Fibroblast of upper back skin (primary cell): ENCODE results near the gene DGKG.

Source experiments
- DNase-seq: peaks from one replicate; pipeline ENCODE4 v3.0.0-alpha.2; 2013

The DGKG gene

GRCh38 chr3:186316666-186317260 is 45.3 kb downstream of the DGKG start:
- DNase-seq = no peak

DNA sequence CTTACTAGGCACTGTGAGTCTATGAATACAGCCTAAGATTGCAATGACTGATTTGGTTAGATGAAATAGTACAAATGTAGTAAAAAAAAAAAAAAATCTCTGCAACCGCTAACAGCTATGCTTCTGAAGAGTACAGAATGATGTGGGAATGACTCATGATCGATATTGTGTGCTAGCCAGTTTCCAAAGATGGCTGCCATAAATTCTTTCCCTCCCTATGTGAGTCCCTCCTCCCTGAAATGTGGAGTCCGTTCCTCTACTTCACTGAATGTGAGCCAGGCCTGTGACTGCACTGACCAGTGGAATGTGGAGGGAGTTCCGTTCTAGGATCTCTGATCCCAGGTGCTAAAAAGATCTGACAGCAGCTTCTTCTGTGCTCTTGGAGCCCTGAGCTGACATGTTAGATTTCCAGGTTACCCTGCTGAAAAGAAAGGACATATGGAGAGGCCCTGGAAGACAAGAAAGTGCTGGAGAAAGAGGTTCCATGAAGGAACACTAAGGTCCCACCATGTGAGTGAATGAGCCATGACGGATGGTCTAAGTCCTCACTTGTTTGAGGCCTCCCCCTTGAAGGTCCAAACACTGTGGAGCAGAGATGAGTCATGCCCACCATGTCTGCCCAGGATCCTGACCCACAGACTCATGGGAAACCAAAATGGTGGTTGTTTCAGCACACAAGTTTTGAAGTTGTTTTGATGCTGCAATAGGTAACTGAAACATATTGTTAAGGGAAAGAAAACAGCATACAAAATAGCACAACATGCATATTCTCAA is 46.3 kb downstream of the DGKG start:
- peak; percentile 74 for DNase-seq

DNA sequence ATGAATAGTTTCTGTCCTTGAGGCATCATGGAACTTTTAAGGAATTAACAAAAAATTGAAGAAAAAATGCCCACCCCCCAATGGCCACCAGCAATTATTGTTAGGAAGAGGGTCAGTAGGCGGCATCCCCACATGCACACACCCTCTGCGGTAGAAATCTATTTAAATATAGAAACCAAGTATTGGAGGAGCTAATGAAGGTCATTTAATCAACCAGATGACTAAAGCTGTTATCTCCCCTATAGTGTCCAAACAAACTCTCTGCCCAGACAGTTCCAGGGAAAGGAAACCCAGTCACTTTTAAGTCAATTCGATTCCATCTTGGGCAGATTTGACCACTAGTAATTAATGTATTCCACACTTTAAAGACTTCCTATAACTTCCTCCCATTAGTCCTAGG is 47.1 kb downstream of the DGKG start:
- no peak for DNase-seq

- DNase-seq = no peak
Observed at GRCh38 chr3:186311441-186311840, 50.6 kb downstream of the DGKG start.

- no peak for DNase-seq
Observed at GRCh38 chr3:186308549-186308948, 53.5 kb downstream of the DGKG start.

GRCh38 chr3:186307594-186308221 is 54.3 kb downstream of the DGKG start:
- peak; percentile 61 for DNase-seq

- no peak for DNase-seq
Observed at GRCh38 chr3:186305286-186305685, 56.7 kb downstream of the DGKG start.

DNA sequence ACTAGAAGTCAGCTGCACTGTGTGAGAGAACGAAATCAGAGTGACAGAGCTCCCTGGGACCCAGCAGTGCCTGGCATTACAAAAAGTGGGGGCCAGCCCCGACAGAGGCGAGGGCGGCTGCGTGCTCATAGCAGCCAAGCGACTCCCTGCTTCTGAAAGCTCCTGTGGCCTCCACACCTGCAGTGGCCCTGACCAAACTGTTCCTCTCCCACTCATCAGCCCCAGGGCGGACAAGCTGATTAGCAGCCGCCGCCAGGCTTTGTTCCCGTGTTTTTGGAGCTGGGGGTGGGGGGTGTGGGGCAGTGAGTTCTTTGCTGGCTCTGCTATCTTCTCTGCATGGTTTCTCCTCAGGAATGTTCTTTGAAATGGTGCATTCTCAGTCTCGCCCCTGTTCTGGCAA is 58.1 kb downstream of the DGKG start:
- no peak for DNase-seq

DNA sequence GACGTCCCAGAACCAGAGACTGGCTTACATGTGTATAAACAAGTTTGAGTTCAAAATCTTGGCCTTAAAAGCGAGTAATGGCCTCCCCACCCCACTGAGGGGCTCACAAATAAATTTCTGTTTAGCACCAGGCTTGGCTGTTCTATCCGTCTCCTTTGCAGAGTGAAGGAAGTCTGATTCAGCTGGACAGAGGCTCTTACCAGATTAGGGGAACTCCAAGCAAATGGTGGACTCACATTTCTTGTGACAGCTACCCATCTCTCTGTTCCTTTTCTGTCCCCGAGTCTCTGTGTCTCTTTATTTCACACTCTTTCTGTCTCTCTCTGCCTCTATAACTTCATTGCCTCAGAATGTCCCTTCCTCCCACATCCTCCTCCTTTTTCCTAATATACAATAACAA is 62.7 kb downstream of the DGKG start:
- no peak for DNase-seq

GRCh38 chr3:186298876-186299275 is 63.2 kb downstream of the DGKG start:
- no peak for DNase-seq

- peak; percentile 43 for DNase-seq
Observed at GRCh38 chr3:186290796-186291195, 71.2 kb downstream of the DGKG start.

DNA sequence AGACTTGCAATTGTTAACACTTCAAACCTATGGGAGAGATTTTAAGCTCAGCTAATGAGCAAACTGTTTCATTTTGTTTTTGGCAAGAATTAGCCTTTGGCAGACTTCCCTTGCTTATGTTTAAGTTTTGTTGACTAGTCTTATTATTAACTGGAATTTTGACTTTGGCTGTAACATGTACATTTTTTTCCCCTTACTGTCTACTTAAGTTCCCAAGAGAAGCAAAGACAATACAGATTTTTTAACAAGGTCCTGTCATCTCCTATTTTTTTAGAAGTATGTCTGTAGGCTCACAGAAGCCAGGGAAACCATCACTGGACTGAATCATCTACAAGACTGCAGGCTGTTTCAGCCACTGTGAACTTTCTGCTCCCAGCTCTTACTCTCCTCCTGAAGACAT is 74.3 kb downstream of the DGKG start:
- peak; percentile 94 for DNase-seq

DNA sequence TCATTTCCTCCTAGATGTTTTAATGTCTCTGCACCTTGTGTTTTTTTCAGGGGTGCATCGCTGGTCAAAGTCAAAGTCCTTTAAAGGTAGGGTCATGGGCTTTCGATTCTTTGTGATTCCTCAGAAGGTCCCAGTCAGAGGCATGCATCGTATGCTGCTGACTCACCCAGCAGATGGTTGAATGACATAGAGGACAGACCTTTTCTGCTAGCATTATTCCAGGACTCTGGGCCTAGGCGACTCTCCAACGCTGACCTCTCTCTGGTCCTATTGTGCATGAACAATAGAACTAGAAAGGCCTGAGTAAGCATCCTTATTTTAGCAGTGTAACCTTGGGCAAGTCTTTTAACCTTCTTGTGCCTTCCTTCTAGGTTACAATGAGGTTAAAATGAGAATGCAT is 75.9 kb downstream of the DGKG start:
- peak; percentile 52 for DNase-seq

GRCh38 chr3:186284661-186285060 is 77.4 kb downstream of the DGKG start:
- DNase-seq = no peak

DNA sequence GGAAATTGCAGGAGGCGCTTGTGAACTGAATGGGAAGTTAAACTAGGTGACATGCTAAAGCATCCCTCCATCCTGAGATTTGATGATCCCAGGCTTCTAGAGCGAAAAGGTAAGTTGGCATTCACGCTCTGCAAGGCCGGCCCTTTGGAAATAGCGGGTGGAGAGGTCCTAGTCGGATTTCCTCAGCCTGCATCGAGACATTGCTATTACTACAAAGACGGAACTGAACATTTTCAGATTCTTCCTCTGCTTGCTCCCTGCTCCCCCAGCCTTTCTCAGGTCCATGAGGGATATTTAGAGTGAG is 77.7 kb downstream of the DGKG start:
- DNase-seq = no peak

GRCh38 chr3:186283651-186284348 is 78.2 kb downstream of the DGKG start:
- peak; percentile 86 for DNase-seq

DNA sequence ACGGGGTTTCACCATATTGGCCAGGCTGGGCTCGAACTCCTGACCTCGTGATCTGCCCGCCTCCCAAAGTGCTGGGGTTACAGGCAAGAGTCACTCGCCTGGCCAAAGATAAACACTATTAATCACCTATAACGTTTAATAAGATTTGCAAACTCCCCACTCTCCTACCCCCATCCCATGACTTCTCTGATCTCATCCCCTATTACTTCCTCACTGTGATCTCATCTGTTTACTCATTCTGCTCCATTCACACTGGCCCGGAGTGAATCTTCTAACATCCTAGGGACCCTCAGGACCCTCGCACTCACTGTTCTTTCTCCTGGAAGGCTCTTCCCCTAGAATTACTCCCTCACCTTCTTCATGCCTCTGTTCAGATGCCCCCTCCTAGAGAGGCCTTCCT is 78.9 kb downstream of the DGKG start:
- DNase-seq = no peak

DNA sequence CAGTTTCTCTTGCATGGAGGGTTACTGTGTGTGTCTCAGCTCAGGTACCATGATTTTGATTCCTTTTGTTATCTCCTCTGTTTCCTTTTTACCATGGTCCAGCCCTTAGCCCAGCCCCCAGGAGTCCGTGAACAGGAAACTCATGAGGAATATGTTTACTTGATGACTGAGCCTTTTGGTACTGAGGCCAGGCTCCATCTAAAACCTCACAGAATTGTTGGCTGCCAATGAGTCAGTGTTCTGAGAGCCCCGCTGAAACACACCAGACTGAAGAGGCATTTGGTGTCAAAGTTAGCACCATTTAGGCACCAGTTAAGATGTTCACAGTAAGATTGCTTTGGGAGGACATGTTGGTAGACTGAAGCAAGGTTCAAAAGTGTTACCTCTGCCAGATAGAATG is 80.9 kb downstream of the DGKG start:
- peak; percentile 83 for DNase-seq

- DNase-seq = no peak
Observed at GRCh38 chr3:186280737-186281136, 81.3 kb downstream of the DGKG start.

DNA sequence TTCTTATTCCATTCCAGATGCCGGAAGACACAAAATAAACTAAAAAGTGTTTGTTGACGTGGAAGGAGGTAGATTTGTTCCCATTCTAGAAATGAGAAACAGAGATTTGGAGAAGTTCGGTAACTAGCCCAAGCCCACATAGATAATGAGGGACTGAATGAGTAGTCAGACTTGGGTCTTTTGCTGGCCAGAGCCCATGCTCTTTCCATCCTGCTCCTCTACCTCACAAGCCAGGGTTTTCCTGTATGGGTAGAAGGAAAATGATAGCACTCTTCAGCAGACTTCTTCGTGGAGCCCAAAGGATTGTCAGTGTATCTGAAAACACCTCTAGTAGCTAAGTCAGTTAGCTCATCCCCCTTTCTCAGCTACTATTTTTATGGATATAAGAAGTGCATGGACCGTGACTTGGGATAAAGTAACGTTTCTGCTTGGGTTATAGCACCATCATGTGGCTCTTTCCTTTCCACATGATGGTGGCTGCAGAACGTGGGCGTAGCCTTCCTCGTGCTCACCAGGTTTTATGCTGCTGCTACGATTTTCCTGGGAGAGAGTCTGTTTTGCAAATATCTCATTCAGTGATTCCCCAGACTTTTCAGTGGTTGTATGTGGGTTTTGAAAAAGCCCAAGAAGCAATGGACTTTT is 84.6 kb downstream of the DGKG start:
- peak; percentile 64 for DNase-seq

GRCh38 chr3:186275436-186275835 is 86.6 kb downstream of the DGKG start:
- DNase-seq = no peak

DNA sequence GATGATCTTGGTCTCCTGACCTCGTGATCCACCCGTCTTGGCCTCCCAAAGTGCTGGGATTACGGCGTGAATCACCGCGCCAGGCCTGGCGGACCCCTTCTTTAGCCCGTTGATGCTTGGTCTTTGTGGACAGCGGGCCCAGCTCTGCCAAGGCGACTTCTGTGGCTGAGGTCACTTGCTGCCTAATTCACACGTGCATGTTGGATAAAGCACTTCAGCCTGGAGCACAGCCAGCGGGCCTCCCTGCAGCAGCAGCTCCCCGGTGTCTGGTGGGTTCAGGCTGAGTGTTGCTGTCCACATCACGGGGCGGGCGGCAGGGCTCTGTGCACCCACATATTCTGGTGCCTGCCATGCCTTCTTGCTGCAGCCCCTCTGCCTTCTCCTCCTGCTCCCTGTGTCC is 88.4 kb downstream of the DGKG start:
- no peak for DNase-seq

GRCh38 chr3:186270701-186271100 is 91.3 kb downstream of the DGKG start:
- DNase-seq = no peak
